Measurements from ENCODE around the gene GNB5. TPM values are rescaled to one million over a fixed set of nuclear protein-coding genes. Genes with fewer than 3 reads are reported as not detected.

Gene GNB5
- total RNA-seq, 2 donors from 2014 or later, result 27.9 to 43.2 TPM

GRCh38 chr15:52163321-52164190 is 27.6 kb downstream of the GNB5 start:
- H3K27me3 ChIP-seq (replicated peaks; ENCODE audit: insufficient read depth), result no peaks in the 10 kb centered on the region
- ATAC-seq (ENCODE audit: insufficient number of reproducible peaks, low FRiP score, low read depth) (no peak), DNase-seq (ENCODE audit: low spot score) (no peak)
- no peak for TF ChIP-seq CTCF (IDR thresholded peaks at IDR 0.05)
- no peaks in the 10 kb centered on the region for H3K9me3 ChIP-seq
- no peaks in the 10 kb centered on the region for H3K36me3 ChIP-seq
- H3K4me1 ChIP-seq (ENCODE audit: control insufficient read depth in 1 of 2, low read depth in 2 of 2), result no peaks in the 10 kb centered on the region
- no peak overlapping the region for H3K4me3 ChIP-seq
- H3K27ac ChIP-seq, result no peak overlapping the region

- Histone ChIP-seq H3K9me3 (no peaks in the 10 kb centered on the region), H3K27ac (no peak overlapping the region), H3K27me3 (replicated peaks; ENCODE audit: insufficient read depth) (no peaks in the 10 kb centered on the region), H3K4me3 (no peak overlapping the region), H3K36me3 (no peaks in the 10 kb centered on the region), H3K4me1 (ENCODE audit: control insufficient read depth in 1 of 2, low read depth in 2 of 2) (no peaks in the 10 kb centered on the region)
- ATAC-seq (ENCODE audit: insufficient number of reproducible peaks, low FRiP score, low read depth), result no peak
- DNase-seq (ENCODE audit: low spot score), result no peak
- no peak for TF ChIP-seq CTCF (IDR thresholded peaks at IDR 0.05)
Measured at GRCh38 chr15:52162876-52163275, 28.3 kb downstream of the GNB5 start.

DNA sequence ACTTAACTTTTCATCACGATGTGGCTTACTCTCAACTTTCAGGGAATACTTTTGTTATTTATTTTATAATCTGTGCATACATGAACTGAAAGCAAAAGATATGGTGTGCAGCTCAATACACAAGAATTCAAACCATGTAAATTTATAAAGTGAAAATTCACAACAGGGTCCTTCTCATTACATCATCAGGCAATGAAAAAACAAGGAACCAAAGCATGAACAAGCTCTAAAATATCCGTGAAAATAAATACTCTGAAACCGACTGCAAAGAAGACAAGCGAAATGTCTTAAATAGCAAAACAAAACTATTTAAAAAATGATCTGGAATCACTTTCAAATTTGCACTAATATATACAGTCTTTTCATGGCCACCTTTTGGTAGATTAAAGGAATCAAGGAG is 28.9 kb downstream of the GNB5 start:
- Histone ChIP-seq H3K4me1 (ENCODE audit: control insufficient read depth in 1 of 2, low read depth in 2 of 2) (no peaks in the 10 kb centered on the region), H3K4me3 (no peak overlapping the region), H3K27me3 (replicated peaks; ENCODE audit: insufficient read depth) (no peaks in the 10 kb centered on the region), H3K36me3 (no peaks in the 10 kb centered on the region), H3K9me3 (no peaks in the 10 kb centered on the region), H3K27ac (no peak overlapping the region)
- DNase-seq (ENCODE audit: low spot score) (no peak), ATAC-seq (ENCODE audit: insufficient number of reproducible peaks, low FRiP score, low read depth) (no peak)
- TF ChIP-seq CTCF (IDR thresholded peaks at IDR 0.05), result no peak

GRCh38 chr15:52161406-52161966 is 29.7 kb downstream of the GNB5 start:
- no peak for TF ChIP-seq CTCF (IDR thresholded peaks at IDR 0.05)
- DNase-seq (ENCODE audit: low spot score), result no peak
- no peak for ATAC-seq (ENCODE audit: insufficient number of reproducible peaks, low FRiP score, low read depth)
- no peak overlapping the region for H3K27ac ChIP-seq
- H3K9me3 ChIP-seq, result no peaks in the 10 kb centered on the region
- H3K27me3 ChIP-seq (replicated peaks; ENCODE audit: insufficient read depth), result no peaks in the 10 kb centered on the region
- no peaks in the 10 kb centered on the region for H3K4me1 ChIP-seq (ENCODE audit: control insufficient read depth in 1 of 2, low read depth in 2 of 2)
- no peaks in the 10 kb centered on the region for H3K36me3 ChIP-seq
- H3K4me3 ChIP-seq, result no peak overlapping the region

DNA sequence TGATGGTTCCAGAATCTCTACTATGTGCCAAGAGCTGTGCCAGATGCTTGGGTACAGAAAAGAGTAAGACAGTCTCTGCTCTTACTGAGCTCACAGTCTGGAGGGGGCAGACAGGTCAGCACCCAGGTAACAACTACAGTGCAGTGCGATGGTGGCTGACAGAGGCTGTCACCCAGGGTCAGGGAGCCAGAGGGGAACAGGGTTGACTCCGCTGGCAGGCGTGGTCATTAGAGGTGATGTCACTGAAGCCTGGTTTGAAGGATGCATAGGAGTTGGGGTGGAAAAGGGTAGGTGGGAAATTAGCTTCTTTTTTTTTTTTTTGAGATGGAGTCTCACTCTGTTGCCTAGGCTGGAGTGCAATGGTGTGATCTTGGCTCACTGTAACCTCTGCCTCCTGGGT is 31.5 kb downstream of the GNB5 start:
- DNase-seq (ENCODE audit: low spot score), result no peak
- no peak for TF ChIP-seq CTCF (IDR thresholded peaks at IDR 0.05)
- H3K36me3 ChIP-seq, result no peaks in the 10 kb centered on the region
- ATAC-seq (ENCODE audit: insufficient number of reproducible peaks, low FRiP score, low read depth), result no peak
- no peaks in the 10 kb centered on the region for H3K4me1 ChIP-seq (ENCODE audit: control insufficient read depth in 1 of 2, low read depth in 2 of 2)
- H3K27ac ChIP-seq, result no peak overlapping the region
- no peaks in the 10 kb centered on the region for H3K9me3 ChIP-seq
- H3K27me3 ChIP-seq (replicated peaks; ENCODE audit: insufficient read depth), result no peaks in the 10 kb centered on the region
- H3K4me3 ChIP-seq, result no peak overlapping the region

Data from thoracic aorta (tissue), 2 donors.